Osteocyte (in vitro differentiated cells): ENCODE data around the gene UBL4A. TPM values are rescaled to one million over a fixed set of nuclear protein-coding genes. Genes with fewer than 3 reads are reported as not detected.
A peak's percentile ranks its signal among the peaks of the same experiment; 100 is the strongest.

ENCODE experiments used
- DNase-seq: peaks from one replicate; pipeline ENCODE4 v3.0.0; 2021; ENCODE audit warnings: mixed read lengths; ENCODE audit not compliant: unreplicated experiment; ENCODE audit errors: extremely low spot score
- H3K27ac Mint-ChIP-seq: one replicate; pipeline ENCODE4 v1.8.0; 2021; ENCODE audit warnings: mild to moderate bottlenecking, mixed read lengths; ENCODE audit not compliant: unreplicated experiment
- H3K27me3 Mint-ChIP-seq: one replicate; pipeline ENCODE4 v1.8.0; 2021; ENCODE audit warnings: mixed read lengths; ENCODE audit not compliant: unreplicated experiment
- H3K36me3 Mint-ChIP-seq: one replicate; pipeline ENCODE4 v1.8.0; 2021; ENCODE audit warnings: mixed read lengths; ENCODE audit not compliant: unreplicated experiment
- H3K4me1 Mint-ChIP-seq: one replicate; pipeline ENCODE4 v1.8.0; 2021; ENCODE audit warnings: mixed read lengths; ENCODE audit not compliant: unreplicated experiment
- H3K4me3 Mint-ChIP-seq: one replicate; pipeline ENCODE4 v1.8.0; 2021; ENCODE audit warnings: mild to moderate bottlenecking, moderate library complexity, mixed read lengths; ENCODE audit not compliant: unreplicated experiment
- H3K9me3 Mint-ChIP-seq: one replicate; pipeline ENCODE4 v1.8.0; 2021; ENCODE audit warnings: mixed read lengths; ENCODE audit not compliant: unreplicated experiment
- CTCF ChIP-seq: fragments of 200-600 bp; sonication (generic); IDR thresholded peaks from 2 replicates; pipeline ENCODE4 v1.5.0; 2021; ENCODE audit warnings: antibody characterized with exemption, mild to moderate bottlenecking, moderate library complexity
- total RNA-seq: library from RNA; stranded (reverse); gene quantifications from 2 replicates; pipeline ENCODE4 v1.2.1, GENCODE V29; 2021

UBL4A gene
- total RNA-seq, 1 donor from 2014 or later, result 17.4 TPM

- peaks cover 2% of the 10 kb centered on the region for H3K4me1 Mint-ChIP-seq
- DNase-seq, result peak; percentile 97
- peak within 1 kb of the TSS; percentile 76 for H3K4me3 Mint-ChIP-seq
- peaks cover under 1% of the 10 kb centered on the region for H3K36me3 Mint-ChIP-seq
- no peak for TF ChIP-seq CTCF
- H3K9me3 Mint-ChIP-seq, result no peaks in the 10 kb centered on the region
- H3K27me3 Mint-ChIP-seq, result no peaks in the 10 kb centered on the region
- peak within 1 kb of the TSS; percentile 62 for H3K27ac Mint-ChIP-seq
Measured at GRCh38 chrX:154478728-154479622, 7.4 kb downstream of the UBL4A start, which contains the start of gene LAGE3. TSS of gene LAGE3 (minus strand) at chrX:154479281. CDS start at chrX:154478915, 366 bp downstream.

- Mint-ChIP-seq H3K27me3 (no peaks in the 10 kb centered on the region), H3K27ac (peak overlapping the region; percentile 62)
Measured at GRCh38 chrX:154477891-154478477, 8.4 kb downstream of the UBL4A start.

GRCh38 chrX:154476821-154477220 lies 9.6 kb downstream of the UBL4A start:
- H3K4me1 Mint-ChIP-seq, result peaks cover 2% of the 10 kb centered on the region
- no peak overlapping the region for H3K27ac Mint-ChIP-seq
- no peak for DNase-seq
- H3K27me3 Mint-ChIP-seq, result no peaks in the 10 kb centered on the region
- no peak overlapping the region for H3K4me3 Mint-ChIP-seq
- TF ChIP-seq CTCF, result no peak
- H3K36me3 Mint-ChIP-seq, result peaks cover 6% of the 10 kb centered on the region
- no peaks in the 10 kb centered on the region for H3K9me3 Mint-ChIP-seq

More at GRCh38 chrX:154477891-154478477, 8.4 kb downstream of the UBL4A start:
- peaks cover 6% of the 10 kb centered on the region for H3K36me3 Mint-ChIP-seq
- peaks cover 2% of the 10 kb centered on the region for H3K4me1 Mint-ChIP-seq
- H3K9me3 Mint-ChIP-seq, result no peaks in the 10 kb centered on the region
- peak; percentile 83 for DNase-seq
- no peak for TF ChIP-seq CTCF
- peak overlapping the region; percentile 76 for H3K4me3 Mint-ChIP-seq

GRCh38 chrX:154473683-154474082 lies 12.7 kb downstream of the UBL4A start:
- H3K27ac Mint-ChIP-seq, result no peak overlapping the region
- peaks cover 14% of the 10 kb centered on the region for H3K36me3 Mint-ChIP-seq
- H3K4me3 Mint-ChIP-seq, result no peak overlapping the region
- no peak for TF ChIP-seq CTCF
- no peaks in the 10 kb centered on the region for H3K27me3 Mint-ChIP-seq
- peaks cover 2% of the 10 kb centered on the region for H3K4me1 Mint-ChIP-seq
- DNase-seq, result no peak
- no peaks in the 10 kb centered on the region for H3K9me3 Mint-ChIP-seq
